ENCODE measurements around the gene SNX25.

- TF ChIP-seq CTCF (conservative IDR thresholded peaks at IDR 0.05 in 1 of 2, IDR thresholded peaks at IDR 0.05 in 1 of 2; ENCODE audit: low read depth in 1 of 2, low read length in 2 of 2) (no peak), EZH2 (IDR thresholded peaks at IDR 0.05; ENCODE audit: low read length, missing control alignments) (no peak)
Measured at GRCh38 chr4:185229021-185229818, 19.8 kb downstream of the SNX25 start.
